ENCODE data around the gene COP1. TPM values are rescaled to one million over a fixed set of nuclear protein-coding genes. Genes with fewer than 3 reads are reported as not detected.
A peak's percentile ranks its signal among the peaks of the same experiment; 100 is the strongest.

The COP1 gene
- total RNA-seq, 1 experiment from 2014 or later = 71.0 TPM

GRCh38 chr1:176225479-176225875 lies 18.4 kb upstream of the COP1 start:
- H3K4me2 ChIP-seq (ENCODE audit: low read depth, low read length, poor library complexity, severe bottlenecking) = no peak overlapping the region
- no peak overlapping the region for H3K4me3 ChIP-seq (ENCODE audit: low read length)
- no peak overlapping the region for H3K27ac ChIP-seq (ENCODE audit: low read length)
- no peaks in the 10 kb centered on the region for H3K27me3 ChIP-seq (ENCODE audit: low read length)
- H3K9me3 ChIP-seq (ENCODE audit: low read length) = no peaks in the 10 kb centered on the region
- no peak overlapping the region for H2AFZ ChIP-seq (ENCODE audit: low read length)
- no peaks in the 10 kb centered on the region for H3K79me2 ChIP-seq (ENCODE audit: low read length)
- no peak overlapping the region for H3K9ac ChIP-seq (ENCODE audit: low read length)
- H3K4me1 ChIP-seq (ENCODE audit: low read length) = no peaks in the 10 kb centered on the region
- H3K36me3 ChIP-seq (ENCODE audit: insufficient read depth, low read length) = no peaks in the 10 kb centered on the region
- no peaks in the 10 kb centered on the region for H4K20me1 ChIP-seq (ENCODE audit: insufficient read depth, low read depth, low read length)
- H3K9me2 ChIP-seq (replicated peaks; ENCODE audit: insufficient read depth, low read length) = no peaks in the 10 kb centered on the region
- no peak for DNase-seq

DNA sequence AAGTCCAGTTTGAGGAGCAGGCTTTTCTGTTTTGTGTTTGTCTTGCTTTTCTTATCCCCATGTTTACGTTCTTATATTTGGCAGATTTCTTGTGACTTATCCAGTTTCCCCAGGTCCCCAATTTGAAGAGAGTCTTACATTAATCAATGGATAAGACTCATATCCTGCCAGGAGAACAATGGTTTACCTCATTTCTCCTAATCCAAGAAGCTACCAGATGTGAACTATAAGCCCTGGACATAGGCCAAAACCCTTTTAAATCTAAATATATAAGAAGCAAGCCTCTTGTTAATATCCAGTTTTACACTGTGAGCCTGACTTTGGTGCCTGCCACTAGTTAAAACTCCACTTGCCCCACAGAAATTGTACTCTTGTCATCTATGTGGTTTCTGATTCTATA lies 15.1 kb upstream of the COP1 start:
- Histone ChIP-seq H4K20me1 (ENCODE audit: insufficient read depth, low read depth, low read length) (no peaks in the 10 kb centered on the region), H3K79me2 (ENCODE audit: low read length) (no peaks in the 10 kb centered on the region), H3K4me2 (ENCODE audit: low read depth, low read length, poor library complexity, severe bottlenecking) (no peak overlapping the region), H3K9me2 (replicated peaks; ENCODE audit: insufficient read depth, low read length) (no peaks in the 10 kb centered on the region), H3K27me3 (ENCODE audit: low read length) (no peaks in the 10 kb centered on the region), H3K27ac (ENCODE audit: low read length) (no peak overlapping the region), H3K36me3 (ENCODE audit: insufficient read depth, low read length) (no peaks in the 10 kb centered on the region), H3K4me3 (ENCODE audit: low read length) (no peak overlapping the region), H3K9ac (ENCODE audit: low read length) (no peak overlapping the region), H2AFZ (ENCODE audit: low read length) (no peak overlapping the region), H3K4me1 (ENCODE audit: low read length) (no peaks in the 10 kb centered on the region), H3K9me3 (ENCODE audit: low read length) (no peaks in the 10 kb centered on the region)
- no peak for DNase-seq

- H3K9ac ChIP-seq (ENCODE audit: low read length) = no peak overlapping the region
- no peak overlapping the region for H3K27ac ChIP-seq (ENCODE audit: low read length)
- no peak overlapping the region for H2AFZ ChIP-seq (ENCODE audit: low read length)
- H3K9me3 ChIP-seq (ENCODE audit: low read length) = no peaks in the 10 kb centered on the region
- DNase-seq = no peak
- no peaks in the 10 kb centered on the region for H4K20me1 ChIP-seq (ENCODE audit: insufficient read depth, low read depth, low read length)
- H3K4me3 ChIP-seq (ENCODE audit: low read length) = no peak overlapping the region
- H3K4me1 ChIP-seq (ENCODE audit: low read length) = no peaks in the 10 kb centered on the region
- H3K9me2 ChIP-seq (replicated peaks; ENCODE audit: insufficient read depth, low read length) = no peaks in the 10 kb centered on the region
- H3K27me3 ChIP-seq (ENCODE audit: low read length) = no peaks in the 10 kb centered on the region
- no peaks in the 10 kb centered on the region for H3K79me2 ChIP-seq (ENCODE audit: low read length)
- H3K4me2 ChIP-seq (ENCODE audit: low read depth, low read length, poor library complexity, severe bottlenecking) = no peak overlapping the region
- no peaks in the 10 kb centered on the region for H3K36me3 ChIP-seq (ENCODE audit: insufficient read depth, low read length)
Measured at GRCh38 chr1:176220100-176220689, 13.1 kb upstream of the COP1 start.

- Histone ChIP-seq H3K27me3 (ENCODE audit: low read length) (no peaks in the 10 kb centered on the region), H4K20me1 (ENCODE audit: insufficient read depth, low read depth, low read length) (no peaks in the 10 kb centered on the region), H3K79me2 (ENCODE audit: low read length) (no peaks in the 10 kb centered on the region), H3K9me3 (ENCODE audit: low read length) (no peaks in the 10 kb centered on the region), H3K9ac (ENCODE audit: low read length) (no peak overlapping the region), H3K4me2 (ENCODE audit: low read depth, low read length, poor library complexity, severe bottlenecking) (no peak overlapping the region), H3K4me1 (ENCODE audit: low read length) (no peaks in the 10 kb centered on the region), H3K4me3 (ENCODE audit: low read length) (no peak overlapping the region), H3K36me3 (ENCODE audit: insufficient read depth, low read length) (no peaks in the 10 kb centered on the region), H2AFZ (ENCODE audit: low read length) (no peak overlapping the region), H3K9me2 (replicated peaks; ENCODE audit: insufficient read depth, low read length) (no peaks in the 10 kb centered on the region), H3K27ac (ENCODE audit: low read length) (no peak overlapping the region)
- DNase-seq = no peak
Measured at GRCh38 chr1:176217461-176218099, 10.5 kb upstream of the COP1 start.

DNA sequence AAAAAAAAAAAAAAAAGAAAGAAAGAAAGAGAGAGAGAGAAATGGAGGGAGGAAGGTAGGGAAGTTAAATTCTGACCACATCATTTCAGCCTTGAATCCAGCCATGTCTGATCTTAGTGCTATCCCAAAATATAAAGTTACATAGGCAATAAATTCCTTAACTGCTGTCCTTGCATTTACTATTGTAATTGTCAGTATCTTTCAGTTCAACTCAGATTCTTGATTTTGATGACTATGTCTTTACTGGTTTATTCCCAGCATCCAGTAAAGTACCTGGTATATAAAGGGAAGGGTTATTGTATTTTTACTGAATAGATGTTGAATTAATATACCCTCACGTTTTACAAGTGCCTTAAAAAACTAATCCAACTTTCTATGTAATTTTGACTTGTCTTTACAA lies 8.9 kb upstream of the COP1 start:
- no peak for DNase-seq
- H3K9me2 ChIP-seq (replicated peaks; ENCODE audit: insufficient read depth, low read length) = no peaks in the 10 kb centered on the region
- no peak overlapping the region for H3K27ac ChIP-seq (ENCODE audit: low read length)
- H4K20me1 ChIP-seq (ENCODE audit: insufficient read depth, low read depth, low read length) = no peaks in the 10 kb centered on the region
- H3K79me2 ChIP-seq (ENCODE audit: low read length) = no peaks in the 10 kb centered on the region
- H3K4me1 ChIP-seq (ENCODE audit: low read length) = no peaks in the 10 kb centered on the region
- H3K4me3 ChIP-seq (ENCODE audit: low read length) = no peak overlapping the region
- H3K9ac ChIP-seq (ENCODE audit: low read length) = no peak overlapping the region
- H3K27me3 ChIP-seq (ENCODE audit: low read length) = no peaks in the 10 kb centered on the region
- no peak overlapping the region for H2AFZ ChIP-seq (ENCODE audit: low read length)
- H3K4me2 ChIP-seq (ENCODE audit: low read depth, low read length, poor library complexity, severe bottlenecking) = no peak overlapping the region
- no peaks in the 10 kb centered on the region for H3K36me3 ChIP-seq (ENCODE audit: insufficient read depth, low read length)
- no peaks in the 10 kb centered on the region for H3K9me3 ChIP-seq (ENCODE audit: low read length)

GRCh38 chr1:176211396-176212165 lies 4.5 kb upstream of the COP1 start:
- H4K20me1 ChIP-seq (ENCODE audit: insufficient read depth, low read depth, low read length) = no peaks in the 10 kb centered on the region
- no peak overlapping the region for H3K4me3 ChIP-seq (ENCODE audit: low read length)
- H3K27ac ChIP-seq (ENCODE audit: low read length) = no peak overlapping the region
- peaks cover 10% of the 10 kb centered on the region for H3K79me2 ChIP-seq (ENCODE audit: low read length)
- no peak overlapping the region for H3K9ac ChIP-seq (ENCODE audit: low read length)
- H2AFZ ChIP-seq (ENCODE audit: low read length) = no peak overlapping the region
- H3K4me2 ChIP-seq (ENCODE audit: low read depth, low read length, poor library complexity, severe bottlenecking) = no peak overlapping the region
- no peaks in the 10 kb centered on the region for H3K9me3 ChIP-seq (ENCODE audit: low read length)
- H3K9me2 ChIP-seq (replicated peaks; ENCODE audit: insufficient read depth, low read length) = no peaks in the 10 kb centered on the region
- no peaks in the 10 kb centered on the region for H3K36me3 ChIP-seq (ENCODE audit: insufficient read depth, low read length)
- no peaks in the 10 kb centered on the region for H3K27me3 ChIP-seq (ENCODE audit: low read length)
- DNase-seq = no peak
- peaks cover 7% of the 10 kb centered on the region for H3K4me1 ChIP-seq (ENCODE audit: low read length)

GRCh38 chr1:176208034-176208433 lies 948 bp upstream of the COP1 start:
- Histone ChIP-seq H3K9me3 (ENCODE audit: low read length) (no peaks in the 10 kb centered on the region), H4K20me1 (ENCODE audit: insufficient read depth, low read depth, low read length) (peaks cover 22% of the 10 kb centered on the region; the same call in 1 of the 2 replicates), H3K9me2 (replicated peaks; ENCODE audit: insufficient read depth, low read length) (no peaks in the 10 kb centered on the region), H3K4me2 (ENCODE audit: low read depth, low read length, poor library complexity, severe bottlenecking) (peak overlapping the region; percentile 96), H3K4me1 (ENCODE audit: low read length) (peaks cover 25% of the 10 kb centered on the region), H2AFZ (ENCODE audit: low read length) (0 out of 2 replicates have a peak overlapping the region, but pooled peaks have one; percentile 12), H3K27ac (ENCODE audit: low read length) (peak overlapping the region; percentile 89), H3K9ac (ENCODE audit: low read length) (peak overlapping the region; percentile 86), H3K36me3 (ENCODE audit: insufficient read depth, low read length) (no peaks in the 10 kb centered on the region), H3K4me3 (ENCODE audit: low read length) (peak overlapping the region; percentile 91), H3K79me2 (ENCODE audit: low read length) (peaks cover 46% of the 10 kb centered on the region), H3K27me3 (ENCODE audit: low read length) (no peaks in the 10 kb centered on the region)
- DNase-seq = peak; percentile 46

Measured in Karpas-422 (cell line).